C4-2B (cell line): ENCODE results near the gene CACNB2.

Source experiments
- ZFX ChIP-seq: fragments of 450-650 bp; IDR thresholded peaks from 2 replicates; pipeline ENCODE4 v1.6.1; 2017
- TF ChIP-seq, protein P1 (sequence below): fragments of 450-650 bp; conservative IDR thresholded peaks from 2 replicates; pipeline ENCODE4 v1.5.1; 2017; ENCODE audit warnings: mild to moderate bottlenecking

DNA sequence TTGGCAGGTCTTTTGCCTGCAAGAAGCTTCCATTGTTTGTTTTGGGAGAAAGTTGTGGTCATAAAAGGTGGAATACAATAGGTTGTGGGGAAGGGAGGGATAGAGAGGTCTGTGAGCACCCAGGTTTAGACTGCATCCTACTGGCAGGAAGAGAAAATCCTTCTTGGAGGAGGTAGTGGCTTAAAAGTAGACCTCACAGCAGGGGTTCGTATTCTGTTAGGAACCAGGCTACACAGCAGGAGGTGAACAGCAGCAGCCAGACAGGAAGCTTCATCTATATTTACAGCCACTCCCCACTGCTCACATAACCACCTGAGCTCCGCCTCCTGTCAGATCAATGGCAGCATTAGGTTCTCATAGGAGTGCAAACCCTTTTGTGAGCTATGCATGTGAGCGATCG lies 265.9 kb downstream of the CACNB2 start:
- TF ChIP-seq, protein P1, sequence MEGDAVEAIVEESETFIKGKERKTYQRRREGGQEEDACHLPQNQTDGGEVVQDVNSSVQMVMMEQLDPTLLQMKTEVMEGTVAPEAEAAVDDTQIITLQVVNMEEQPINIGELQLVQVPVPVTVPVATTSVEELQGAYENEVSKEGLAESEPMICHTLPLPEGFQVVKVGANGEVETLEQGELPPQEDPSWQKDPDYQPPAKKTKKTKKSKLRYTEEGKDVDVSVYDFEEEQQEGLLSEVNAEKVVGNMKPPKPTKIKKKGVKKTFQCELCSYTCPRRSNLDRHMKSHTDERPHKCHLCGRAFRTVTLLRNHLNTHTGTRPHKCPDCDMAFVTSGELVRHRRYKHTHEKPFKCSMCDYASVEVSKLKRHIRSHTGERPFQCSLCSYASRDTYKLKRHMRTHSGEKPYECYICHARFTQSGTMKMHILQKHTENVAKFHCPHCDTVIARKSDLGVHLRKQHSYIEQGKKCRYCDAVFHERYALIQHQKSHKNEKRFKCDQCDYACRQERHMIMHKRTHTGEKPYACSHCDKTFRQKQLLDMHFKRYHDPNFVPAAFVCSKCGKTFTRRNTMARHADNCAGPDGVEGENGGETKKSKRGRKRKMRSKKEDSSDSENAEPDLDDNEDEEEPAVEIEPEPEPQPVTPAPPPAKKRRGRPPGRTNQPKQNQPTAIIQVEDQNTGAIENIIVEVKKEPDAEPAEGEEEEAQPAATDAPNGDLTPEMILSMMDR: peak; percentile 10; the same call in 1 of the 2 replicates
- TF ChIP-seq ZFX: no peak
